GM21737 (cell line): Measurements from ENCODE around the gene ANKS4B.
"Not testable (repeated sequence)": the region's sequence is repeated elsewhere in the genome, so short reads cannot be mapped to it uniquely, and the experiment has no call there.

Experiments
- ATAC-seq: cut with Tn5 transposase; IDR thresholded peaks from one replicate; pipeline ENCODE4 v1.9.1; 2021; ENCODE audit warnings: mild to moderate bottlenecking, moderate library complexity; ENCODE audit not compliant: unreplicated experiment

The ANKS4B gene

GRCh38 chr16:21283521-21284289 lies 50.2 kb downstream of the ANKS4B start:
- ATAC-seq: no peak

GRCh38 chr16:21284414-21284813 lies 50.9 kb downstream of the ANKS4B start:
- ATAC-seq: no peak

- no peak for ATAC-seq
These were observed 51.8 kb downstream of the ANKS4B start for GRCh38 chr16:21285314-21285713.

- ATAC-seq: not testable (repeated sequence)
These were observed 56.3 kb downstream of the ANKS4B start for GRCh38 chr16:21289789-21290188.

GRCh38 chr16:21300309-21301167 lies 67.0 kb downstream of the ANKS4B start:
- peak; percentile 54 for ATAC-seq

GRCh38 chr16:21301168-21301894 lies 67.8 kb downstream of the ANKS4B start:
- ATAC-seq: peak; percentile 59

GRCh38 chr16:21301895-21302291 lies 68.4 kb downstream of the ANKS4B start:
- ATAC-seq: no peak

GRCh38 chr16:21302454-21302853 lies 69.0 kb downstream of the ANKS4B start:
- ATAC-seq: no peak

- ATAC-seq: no peak
These were observed 69.5 kb downstream of the ANKS4B start for GRCh38 chr16:21302898-21303528.
